GM19467 (cell line): ENCODE data around the gene ZNF800.

Source experiments
- ATAC-seq: cut with Tn5 transposase; IDR thresholded peaks from one replicate; pipeline ENCODE4 v1.9.1; 2021; ENCODE audit warnings: mild to moderate bottlenecking, moderate library complexity; ENCODE audit not compliant: unreplicated experiment

Gene ZNF800

DNA sequence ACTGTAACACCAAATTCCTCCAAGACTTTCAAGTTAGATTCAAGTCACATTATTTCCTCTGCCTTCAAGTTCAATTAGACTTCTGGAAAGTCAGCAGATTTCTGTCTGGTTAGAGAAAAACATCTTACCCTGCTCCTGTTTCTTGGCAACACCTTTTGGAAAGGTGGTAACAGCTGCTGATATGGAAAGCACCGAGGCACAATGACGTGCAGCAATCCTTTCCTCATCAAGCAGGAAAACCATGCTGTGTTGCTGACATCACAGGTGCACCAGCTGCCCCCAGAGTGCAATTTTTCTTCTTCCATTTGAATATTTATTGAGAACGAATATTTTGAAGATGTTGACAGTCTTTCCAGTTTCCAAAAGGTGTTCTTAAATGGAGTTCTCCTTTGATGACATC lies 41.9 kb downstream of the ZNF800 start:
- ATAC-seq: no peak

DNA sequence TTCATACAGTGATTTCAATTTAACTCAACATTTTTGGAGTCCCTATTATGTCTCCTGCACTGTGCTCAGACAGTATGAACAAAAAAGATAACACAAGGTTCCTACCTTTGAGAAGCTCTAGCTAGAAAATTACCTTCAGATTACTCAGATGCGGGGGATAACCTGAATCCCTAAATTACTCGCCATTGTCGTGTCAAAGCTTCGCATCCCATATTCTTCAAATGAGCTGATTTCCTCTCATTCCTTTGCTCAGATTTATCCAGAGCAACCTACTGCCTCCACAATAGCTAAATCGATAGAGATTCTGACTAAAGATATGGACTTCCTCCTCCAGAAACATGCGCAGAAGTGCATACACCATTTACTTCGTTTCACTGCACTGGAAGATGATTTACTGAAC lies 42.6 kb downstream of the ZNF800 start:
- no peak for ATAC-seq

DNA sequence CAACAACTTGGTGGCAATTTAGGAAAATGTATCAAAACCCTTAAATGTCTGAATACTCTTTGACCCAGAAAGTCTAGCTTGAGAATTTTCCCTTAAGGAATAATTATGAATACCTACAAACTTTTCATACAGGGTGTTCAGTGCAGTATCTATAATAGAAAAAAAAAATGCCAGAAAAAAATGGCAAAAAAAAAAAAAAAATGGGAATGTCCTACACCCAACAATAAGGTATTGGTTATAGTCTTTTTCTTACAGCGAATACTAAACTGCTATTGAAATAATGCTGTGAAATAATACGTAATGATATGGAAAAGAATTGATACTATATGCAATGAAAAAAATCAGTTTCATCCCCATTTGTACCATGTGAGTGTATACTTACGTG lies 44.3 kb downstream of the ZNF800 start:
- no peak for ATAC-seq

DNA sequence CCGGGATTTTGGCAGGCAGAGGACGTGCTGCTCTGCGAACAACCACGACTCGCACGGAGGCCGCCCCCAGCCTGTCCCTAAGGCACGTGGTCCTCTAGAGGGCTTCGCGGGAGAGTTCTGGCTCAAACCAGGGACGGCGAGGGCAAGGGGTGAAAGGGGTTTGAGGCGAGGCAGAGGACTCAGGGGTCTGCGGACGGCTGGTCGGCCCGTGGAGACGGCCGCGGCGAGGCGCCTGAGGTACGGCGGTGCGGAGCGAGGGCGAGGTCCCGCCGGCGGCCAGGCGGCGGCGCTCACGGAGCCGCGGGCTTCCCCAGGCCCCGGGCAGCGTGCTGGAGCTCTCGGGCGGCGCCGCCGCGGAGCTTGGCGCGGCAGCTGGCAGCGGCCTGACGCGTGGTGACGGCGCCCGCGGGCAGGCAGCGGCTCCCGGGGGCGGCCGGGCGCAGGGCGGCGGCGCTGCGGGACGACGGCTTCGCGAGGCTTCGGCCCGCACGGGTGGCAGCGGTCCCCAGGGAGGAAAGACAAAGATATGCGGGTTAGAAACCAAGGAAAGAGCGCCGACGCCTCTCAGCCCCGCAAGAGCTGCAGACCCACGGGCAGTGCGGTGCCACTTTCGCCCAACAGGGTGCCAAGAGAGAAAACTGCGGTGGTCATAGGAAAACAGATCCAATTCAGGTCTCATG lies 44.8 kb downstream of the ZNF800 start:
- peak; percentile 99 for ATAC-seq

DNA sequence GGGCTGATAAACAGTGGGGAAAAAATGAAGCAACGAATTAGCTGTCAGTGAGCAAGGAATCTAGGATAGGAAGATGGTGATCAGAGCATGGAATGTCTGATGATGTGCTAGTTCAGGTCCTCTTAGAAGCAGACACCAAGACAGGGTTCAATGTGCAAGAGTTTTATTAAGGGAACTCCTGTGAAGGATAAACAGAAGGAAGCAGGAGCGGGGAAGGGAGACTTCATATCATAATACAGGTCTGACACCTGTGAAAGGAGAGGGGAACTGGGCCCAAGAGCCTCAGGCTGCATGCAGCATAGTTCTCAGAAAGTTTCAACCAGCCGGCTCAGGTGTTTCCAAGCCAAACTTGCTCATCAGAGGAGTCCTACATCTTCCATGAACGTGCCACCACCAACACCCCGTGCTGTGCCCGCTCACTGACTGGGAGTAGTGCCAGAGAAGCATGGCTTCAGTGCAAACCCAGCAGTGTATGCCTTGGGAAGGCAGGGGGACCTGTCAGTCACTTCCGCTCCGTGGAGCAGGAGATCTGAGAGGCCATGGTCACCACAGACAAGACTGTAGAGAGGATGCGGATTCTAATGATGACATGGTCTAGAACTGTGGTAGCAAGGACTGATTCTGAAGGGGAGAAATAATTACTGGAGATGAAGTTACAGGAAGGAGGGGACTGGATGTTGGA lies 45.8 kb downstream of the ZNF800 start:
- ATAC-seq: no peak

DNA sequence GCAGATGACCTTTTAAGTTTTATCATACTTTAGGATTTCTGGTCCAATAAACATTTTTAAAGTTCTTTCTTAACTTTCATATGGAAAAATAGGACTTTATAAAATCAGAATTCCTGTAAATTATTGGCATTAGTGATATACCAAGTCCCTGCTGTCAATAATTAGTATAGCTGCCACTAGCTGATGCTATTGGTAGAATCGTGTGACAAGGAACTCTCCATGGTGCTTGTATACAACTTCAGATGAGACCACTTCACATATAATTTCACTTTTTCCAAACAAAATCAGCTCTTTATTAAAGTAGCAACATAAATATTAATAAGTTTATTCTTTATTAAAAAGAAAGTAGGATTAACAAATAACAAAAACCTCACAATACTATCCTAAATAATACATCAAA lies 49.9 kb downstream of the ZNF800 start:
- no peak for ATAC-seq

DNA sequence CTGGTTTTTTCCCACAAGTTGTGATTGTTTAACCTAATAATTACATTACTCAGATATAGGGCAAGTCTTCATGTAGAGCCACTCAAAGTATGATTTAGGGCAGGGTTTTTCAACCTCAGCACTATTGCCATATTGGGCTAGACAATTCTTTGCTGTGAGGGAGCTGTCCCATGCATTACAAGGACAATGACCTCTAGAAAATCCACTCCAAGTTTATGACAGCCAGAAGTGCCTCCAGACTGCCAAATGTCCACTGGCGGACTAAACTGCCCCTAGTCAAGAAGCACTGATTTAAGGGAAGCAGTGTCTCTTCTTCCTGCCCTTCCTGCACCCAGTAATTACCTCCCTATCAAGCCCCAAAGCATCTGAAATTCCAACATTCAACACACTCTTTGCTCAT lies 54.4 kb downstream of the ZNF800 start:
- ATAC-seq: no peak

DNA sequence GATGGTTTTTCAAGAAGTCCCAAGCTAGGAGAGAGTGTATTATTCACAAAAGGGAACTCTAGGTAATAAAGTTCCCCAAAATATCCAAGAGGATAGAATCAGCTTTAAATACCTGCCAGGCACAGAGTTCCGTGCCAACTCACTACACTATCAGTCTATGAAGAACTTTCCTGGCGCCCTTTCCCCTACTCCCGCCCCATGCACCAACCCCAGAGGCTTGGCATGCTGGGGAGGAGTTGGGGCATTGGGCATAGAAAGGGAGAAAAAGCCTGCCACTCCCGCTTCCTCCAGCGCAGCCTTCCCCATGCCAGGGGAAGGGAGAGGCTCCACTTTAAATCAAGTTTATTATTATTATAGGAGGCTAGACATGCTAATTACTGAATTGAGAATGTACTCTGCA lies 54.9 kb downstream of the ZNF800 start:
- ATAC-seq: no peak

DNA sequence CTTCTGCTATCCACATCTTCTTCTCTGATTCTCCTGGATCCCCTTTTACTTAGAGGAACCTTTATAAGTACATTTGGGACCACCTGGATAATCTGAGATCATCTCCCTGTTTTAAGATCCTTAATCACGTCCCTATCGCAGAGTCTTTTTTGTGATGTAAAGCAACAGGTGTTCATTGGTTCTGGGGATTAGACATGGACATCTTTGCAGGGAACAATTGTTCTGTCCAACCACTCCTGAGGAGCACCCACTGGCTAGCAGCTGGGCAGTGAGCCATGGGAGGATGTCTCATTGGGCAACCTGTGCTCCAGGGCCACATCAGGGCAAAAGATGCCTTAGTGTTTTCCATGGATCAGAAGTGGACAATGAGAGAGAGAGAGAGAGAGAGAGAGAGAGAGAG lies 56.0 kb downstream of the ZNF800 start:
- ATAC-seq: no peak

DNA sequence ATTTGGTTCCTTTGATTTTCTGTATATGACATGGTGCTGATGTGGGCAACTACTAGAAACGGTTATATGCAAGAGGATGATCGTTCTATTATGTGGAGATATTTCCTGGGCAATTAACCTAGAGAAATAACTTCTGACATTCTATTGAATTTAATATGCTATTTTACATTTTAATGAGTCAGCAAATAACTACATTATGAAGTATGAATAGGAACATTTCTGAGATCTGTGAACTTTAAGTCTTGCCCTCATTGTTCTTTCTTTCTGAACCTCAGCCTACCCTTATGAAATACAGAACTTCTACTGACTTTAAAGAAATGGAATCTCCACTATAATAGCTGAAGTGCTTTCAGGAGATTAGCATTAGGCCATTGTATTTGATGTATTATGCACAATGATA lies 59.6 kb downstream of the ZNF800 start:
- ATAC-seq: no peak

DNA sequence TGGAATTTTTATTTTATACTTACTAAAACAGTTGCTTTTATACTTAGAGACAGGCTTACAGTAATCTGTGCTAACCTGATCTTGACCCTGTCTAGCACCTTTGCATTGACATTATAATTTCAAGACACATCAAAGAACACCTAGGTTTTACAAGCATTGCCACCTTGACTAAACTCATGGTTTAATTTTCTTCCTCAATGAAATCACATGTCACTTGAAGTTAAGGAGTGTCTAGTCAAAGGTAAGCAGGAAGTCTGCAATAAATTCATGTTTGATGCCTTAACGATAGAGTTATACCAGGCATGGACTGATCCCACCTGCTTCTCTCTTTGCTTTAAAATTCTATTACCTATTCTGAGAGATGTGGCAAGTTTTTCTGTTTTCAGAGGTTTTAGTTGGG lies 62.4 kb downstream of the ZNF800 start:
- ATAC-seq: no peak

DNA sequence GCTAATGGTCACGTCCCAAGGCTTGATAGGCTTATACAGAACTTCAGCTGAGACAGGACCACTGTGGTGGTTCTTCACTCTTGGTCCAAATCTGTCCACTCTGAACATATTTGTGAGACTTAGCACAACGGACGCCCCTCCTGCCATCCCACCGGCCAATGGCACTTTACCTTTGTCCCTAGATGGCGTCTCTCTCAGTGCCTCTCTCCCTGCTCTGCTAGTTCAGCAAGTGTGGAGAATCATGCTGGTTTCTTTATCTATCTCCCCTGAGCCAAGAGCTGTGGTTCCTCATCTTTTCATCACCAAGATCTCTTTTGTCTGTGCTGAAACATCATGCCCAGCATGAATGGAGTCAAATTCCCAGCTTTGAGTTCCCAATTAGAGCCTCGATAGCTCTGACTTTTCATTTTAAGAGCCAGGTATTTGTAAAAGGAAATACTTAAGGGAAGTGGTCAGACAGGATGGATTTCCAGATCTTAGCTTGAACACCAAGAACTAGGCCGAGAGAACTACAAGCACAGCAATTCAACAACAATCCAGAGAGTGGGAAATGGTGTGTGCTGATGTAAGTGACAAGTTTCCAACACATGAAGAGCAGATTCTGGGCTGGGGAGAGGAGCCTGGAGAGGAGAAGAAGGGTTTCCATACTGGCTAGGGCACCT lies 69.5 kb downstream of the ZNF800 start:
- no peak for ATAC-seq

DNA sequence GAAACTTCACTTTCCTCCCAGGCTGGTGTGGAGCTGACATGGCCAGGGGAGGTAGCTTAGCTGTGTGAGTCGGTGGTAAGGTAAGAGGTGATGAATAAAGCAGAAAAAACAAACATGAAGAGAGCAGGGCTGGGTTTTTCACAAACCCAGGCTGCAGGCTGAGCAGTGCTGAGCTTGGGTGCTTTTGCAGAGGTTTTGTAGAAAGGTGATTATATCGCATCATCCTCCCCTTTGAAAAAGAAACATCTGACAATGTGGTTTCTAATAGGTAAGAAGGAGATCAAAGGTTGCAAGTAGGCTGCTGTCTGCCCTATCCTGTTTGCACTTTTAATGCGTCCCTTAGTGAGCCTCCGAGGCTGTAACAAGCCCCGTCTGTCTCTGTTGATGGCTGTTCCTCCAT lies 70.2 kb downstream of the ZNF800 start:
- ATAC-seq: no peak

DNA sequence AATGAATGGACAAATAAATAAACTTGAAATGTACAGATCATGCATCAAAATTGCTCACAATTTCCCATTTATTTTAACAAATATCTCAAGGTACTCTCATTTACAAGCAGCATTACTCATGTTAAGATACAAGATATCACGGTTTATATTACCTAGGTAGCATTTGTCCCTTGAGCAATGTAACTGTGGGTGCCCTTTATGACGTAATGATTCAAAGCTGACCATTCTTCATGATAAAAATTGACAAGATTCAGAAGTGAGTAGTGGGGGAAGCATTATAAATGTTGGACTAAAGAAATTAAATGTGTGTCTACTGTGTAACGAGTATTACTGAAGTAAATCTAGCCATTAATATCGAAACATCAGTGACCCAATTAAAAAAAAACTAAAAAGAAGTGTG lies 71.5 kb downstream of the ZNF800 start:
- no peak for ATAC-seq
